Testis (tissue), 3 donors: ENCODE results near the gene PER2. TPM values are rescaled to one million over a fixed set of nuclear protein-coding genes. Genes with fewer than 3 reads are reported as not detected.
"Not testable (repeated sequence)": the region's sequence is repeated elsewhere in the genome, so short reads cannot be mapped to it uniquely, and the experiment has no call there.

Source experiments
- DNase-seq: peaks from one replicate; pipeline ENCODE4 v3.0.0-alpha.2; 2019
- H3K27ac ChIP-seq, 2 donors: fragments of 200-600 bp; sonication (generic); one replicate each; pipeline ENCODE4 v1.5.1; 2019
- H3K27me3 ChIP-seq: fragments of 200-600 bp; sonication (generic); one replicate; pipeline ENCODE4 v1.5.1; 2019
- H3K36me3 ChIP-seq: fragments of 200-600 bp; sonication (generic); one replicate; pipeline ENCODE4 v1.5.1; 2017; ENCODE audit warnings: low read depth; ENCODE audit errors: missing control alignments
- H3K4me1 ChIP-seq: fragments of 200-600 bp; sonication (generic); one replicate; pipeline ENCODE4 v1.5.1; 2019
- H3K4me3 ChIP-seq, 2 donors: fragments of 200-600 bp; sonication (generic); one replicate each; pipeline ENCODE4 v1.5.1; 2017 to 2019
- H3K9me3 ChIP-seq: fragments of 200-600 bp; sonication (generic); one replicate; pipeline ENCODE4 v1.5.1; 2017
- CTCF ChIP-seq, 3 experiments: fragments of 450-650 bp in 2 of 3; fragments of 200-600 bp in 1 of 3; sonication (generic) in 1 of 3; IDR thresholded peaks; one replicate each; pipeline ENCODE4 v1.5.1; 2016 to 2019; ENCODE audit warnings: antibody characterized with exemption in 3 of 3, mild to moderate bottlenecking in 2 of 3, moderate library complexity in 1 of 3
- POLR2A ChIP-seq: fragments of 450-650 bp; IDR thresholded peaks from one replicate; pipeline ENCODE4 v1.6.1; 2017; ENCODE audit warnings: antibody characterized with exemption, mild to moderate bottlenecking, moderate library complexity
- WGBS, 2 donors: methylation state at CpG; one replicate each; pipeline ENCODE4 v1.1.5; 2018; 5-methylcytosine and 5-hydroxymethylcytosine counted together
- intact Hi-C: fragments of 100-400 bp; cut with DNase I; formaldehyde crosslinking; loops from one replicate; pipeline ENCODE4 v1.15.1; 2023; ENCODE audit warnings: low total_unique reads
- polyA plus RNA-seq: library from polyadenylated mRNA; stranded (reverse); fragments of 350-450 nt; fragmentation: Illumina TruSeq; extraction: RNeasy Lipid Tissue Mini Kit (QIAGEN cat#74804); gene quantifications from one replicate; pipeline ENCODE4 v1.2.3, GENCODE V29; 2014; ENCODE audit warnings: low read depth, low replicate concordance; ENCODE audit not compliant: insufficient read depth
- total RNA-seq, 2 donors: library from RNA; depleted of rRNA; stranded (reverse); fragments of >200 nt; gene quantifications; one replicate each; pipeline ENCODE4 v1.2.3, GENCODE V29; 2016

The PER2 gene
- total and polyA plus RNA-seq, 3 donors from 2014 or later, result 29.8 to 59.1 (median 55.5) TPM

GRCh38 chr2:238279324-238279682, 9.1 kb downstream of the PER2 start:
- peaks cover 26% of the 10 kb centered on the region for H3K4me1 ChIP-seq
- no peak overlapping the region for H3K4me3 ChIP-seq
- DNase-seq, result no peak
- H3K36me3 ChIP-seq, result no peaks in the 10 kb centered on the region
- H3K9me3 ChIP-seq, result no peaks in the 10 kb centered on the region
- TF ChIP-seq CTCF (IDR thresholded peaks at IDR 0.05) (no peak), POLR2A (no peak)
- 79 to 95% methylated on average over 2 to 6 of the region's 6 CpGs for WGBS, 2 donors
- H3K27me3 ChIP-seq, result no peaks in the 10 kb centered on the region
- H3K27ac ChIP-seq, result no peak overlapping the region
- intact Hi-C loops, result no loop called here

GRCh38 chr2:238278626-238279323, 9.6 kb downstream of the PER2 start:
- no peak overlapping the region for H3K4me3 ChIP-seq
- WGBS, 2 donors, result 60 to 74% methylated on average over 7 to 9 of the region's 9 CpGs
- H3K9me3 ChIP-seq, result no peaks in the 10 kb centered on the region
- TF ChIP-seq CTCF (IDR thresholded peaks at IDR 0.05) (no peak), POLR2A (no peak)
- DNase-seq, result no peak
- H3K4me1 ChIP-seq, result peaks cover 21% of the 10 kb centered on the region
- H3K27me3 ChIP-seq, result no peaks in the 10 kb centered on the region
- no peaks in the 10 kb centered on the region for H3K36me3 ChIP-seq
- no peak overlapping the region for H3K27ac ChIP-seq
- intact Hi-C loops, result no loop called here

- no peaks in the 10 kb centered on the region for H3K9me3 ChIP-seq
- H3K4me1 ChIP-seq, result peaks cover 12% of the 10 kb centered on the region
- H3K27ac ChIP-seq, result no peak overlapping the region
- H3K4me3 ChIP-seq, result no peak overlapping the region
- DNase-seq, result no peak
- H3K36me3 ChIP-seq, result no peaks in the 10 kb centered on the region
- TF ChIP-seq POLR2A (no peak), CTCF (IDR thresholded peaks at IDR 0.05) (no peak)
- H3K27me3 ChIP-seq, result no peaks in the 10 kb centered on the region
- intact Hi-C loops, result no loop called here
- WGBS, 2 donors, result 85 to 91% methylated on average over 15 of the region's 15 CpGs
Measured at GRCh38 chr2:238277695-238278094, 10.7 kb downstream of the PER2 start.

- no peak for DNase-seq
- no peaks in the 10 kb centered on the region for H3K36me3 ChIP-seq
- no peak overlapping the region for H3K4me3 ChIP-seq
- no peaks in the 10 kb centered on the region for H3K27me3 ChIP-seq
- intact Hi-C loops, result no loop called here
- no peaks in the 10 kb centered on the region for H3K9me3 ChIP-seq
- peaks cover 11% of the 10 kb centered on the region for H3K4me1 ChIP-seq
- no peak for TF ChIP-seq POLR2A
- TF ChIP-seq CTCF (IDR thresholded peaks at IDR 0.05), result no peak
- H3K27ac ChIP-seq, result no peak overlapping the region
- WGBS, 2 donors, result 87 to 94% methylated on average over 16 to 20 of the region's 20 CpGs
Measured at GRCh38 chr2:238274152-238274865, 14.1 kb downstream of the PER2 start.

- H3K27me3 ChIP-seq, intact Hi-C loops, H3K36me3 ChIP-seq, DNase-seq, H3K4me1 ChIP-seq, H3K27ac ChIP-seq, H3K4me3 ChIP-seq, H3K9me3 ChIP-seq: not testable (repeated sequence)
- WGBS, 2 donors, result 93 to 96% methylated on average over 10 of the region's 10 CpGs
Measured at GRCh38 chr2:238273433-238273832, 15.0 kb downstream of the PER2 start.
